ENCODE measurements around the gene DIP2B.
"Not testable (repeated sequence)": the region's sequence is repeated elsewhere in the genome, so short reads cannot be mapped to it uniquely, and the experiment has no call there.

The DIP2B gene

DNA sequence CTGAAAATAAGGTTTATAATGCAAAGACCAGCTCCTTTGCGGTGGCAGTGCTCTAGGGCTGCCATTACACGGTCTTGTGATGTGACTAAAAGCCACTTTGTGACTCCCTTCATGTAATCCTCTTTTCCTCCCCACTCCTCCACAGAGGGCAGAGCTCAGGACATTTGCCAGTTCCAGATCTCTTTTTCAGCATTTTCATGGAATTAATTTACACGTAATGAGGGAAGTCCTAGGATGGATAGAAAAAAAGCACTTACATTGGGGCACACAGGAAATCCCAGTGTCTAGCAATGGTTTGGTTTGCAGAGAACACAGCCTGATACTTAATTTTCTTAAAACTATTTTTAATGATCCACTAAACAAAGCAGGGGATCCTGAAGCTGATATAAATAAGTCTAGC is 241.6 kb downstream of the DIP2B start:
- no peak for DNase-seq

DNA sequence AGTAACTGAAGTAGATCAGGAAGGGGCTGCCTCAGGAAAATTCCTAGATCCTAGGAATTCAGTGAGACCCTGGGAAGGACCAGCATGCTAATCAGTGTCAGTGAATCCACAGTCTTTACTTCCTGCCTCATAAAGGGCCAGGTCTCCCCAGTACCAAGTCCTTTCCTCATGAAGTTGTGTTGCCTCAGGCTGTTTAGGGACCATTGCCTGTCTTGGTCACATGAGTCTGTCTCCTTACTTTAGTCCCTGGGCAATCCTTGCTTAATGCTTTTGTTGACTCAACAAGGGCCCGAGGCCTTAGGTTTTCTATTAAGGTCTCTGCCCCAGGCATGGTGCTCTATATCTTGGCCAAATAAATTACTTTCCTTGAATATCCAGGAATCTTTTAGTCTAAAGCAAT is 243.0 kb downstream of the DIP2B start:
- DNase-seq, result no peak

DNA sequence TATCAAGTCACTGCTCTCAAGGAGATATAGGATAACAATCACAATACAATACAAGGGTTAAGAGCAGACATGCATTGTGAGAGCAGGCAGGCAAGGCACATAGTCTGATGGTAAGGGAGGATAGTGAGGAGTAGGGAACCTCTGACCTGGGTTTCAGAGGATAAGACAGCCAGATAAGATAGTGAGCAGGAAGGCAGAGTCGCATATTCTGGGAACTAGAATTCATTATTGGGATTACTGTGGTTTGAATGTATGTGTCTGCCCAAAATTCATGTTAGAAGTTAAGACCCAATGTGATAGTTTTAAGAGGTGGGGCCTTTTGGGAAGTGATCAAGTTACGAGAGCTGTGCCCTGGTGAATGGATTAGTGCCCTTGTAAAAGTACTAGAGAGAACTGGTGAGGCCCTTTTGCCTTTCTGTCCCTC is 244.7 kb downstream of the DIP2B start:
- no peak for DNase-seq

DNA sequence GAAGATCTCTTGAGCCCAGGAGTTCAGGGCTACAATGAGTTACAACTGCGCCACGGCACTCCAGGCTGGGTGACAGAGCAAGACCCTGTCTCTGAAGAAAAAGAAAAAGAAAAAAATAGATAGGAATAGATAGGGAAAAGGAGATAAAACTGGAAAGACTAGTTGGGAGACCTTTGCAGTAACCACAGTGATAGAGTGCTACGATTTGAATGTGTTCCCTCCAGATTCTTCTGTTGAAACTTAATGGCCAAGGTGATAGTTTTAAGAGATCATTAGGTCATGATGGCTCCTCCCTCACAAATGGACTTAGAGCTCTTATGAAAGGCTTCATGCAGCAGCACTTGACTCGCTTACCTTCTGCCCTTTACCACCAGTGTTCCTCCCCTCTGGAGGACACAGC is 245.6 kb downstream of the DIP2B start:
- no peak for DNase-seq

DNA sequence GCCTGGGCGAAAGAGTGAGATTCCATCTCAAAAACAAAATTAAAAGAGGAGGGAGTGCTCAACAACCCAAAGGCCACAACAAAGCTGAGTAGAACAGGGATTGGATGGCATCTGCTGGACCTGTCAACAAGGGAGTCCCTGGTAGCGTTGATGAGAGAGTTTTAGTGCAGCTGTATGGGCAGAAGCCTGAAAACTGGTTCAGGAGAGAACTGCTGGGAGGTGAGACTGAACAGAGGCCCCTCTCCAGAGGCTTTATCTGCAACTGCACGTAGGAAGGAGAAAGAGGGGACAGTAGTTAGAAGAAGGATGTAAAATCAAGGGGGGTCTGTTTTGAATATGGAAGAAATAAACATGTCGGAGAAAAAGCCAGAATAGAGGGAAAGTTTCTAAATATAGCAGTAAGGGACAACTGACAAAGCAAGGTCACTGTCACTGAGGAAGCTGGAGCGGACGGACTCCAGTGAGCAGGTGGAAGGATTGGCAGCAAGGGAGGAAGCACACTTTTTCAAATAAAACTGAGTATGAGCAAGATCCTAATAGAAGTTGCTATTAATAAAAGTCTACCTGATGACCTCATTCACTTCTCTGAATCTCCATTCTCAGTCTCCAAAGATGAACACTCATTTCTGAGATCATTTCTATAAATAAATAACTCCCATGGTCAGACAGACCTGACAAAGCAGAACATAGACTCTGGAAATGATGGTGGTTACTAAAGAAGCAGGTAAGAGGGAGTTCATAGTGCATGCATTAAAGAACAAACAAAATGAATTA is 247.3 kb downstream of the DIP2B start:
- no peak for DNase-seq

DNA sequence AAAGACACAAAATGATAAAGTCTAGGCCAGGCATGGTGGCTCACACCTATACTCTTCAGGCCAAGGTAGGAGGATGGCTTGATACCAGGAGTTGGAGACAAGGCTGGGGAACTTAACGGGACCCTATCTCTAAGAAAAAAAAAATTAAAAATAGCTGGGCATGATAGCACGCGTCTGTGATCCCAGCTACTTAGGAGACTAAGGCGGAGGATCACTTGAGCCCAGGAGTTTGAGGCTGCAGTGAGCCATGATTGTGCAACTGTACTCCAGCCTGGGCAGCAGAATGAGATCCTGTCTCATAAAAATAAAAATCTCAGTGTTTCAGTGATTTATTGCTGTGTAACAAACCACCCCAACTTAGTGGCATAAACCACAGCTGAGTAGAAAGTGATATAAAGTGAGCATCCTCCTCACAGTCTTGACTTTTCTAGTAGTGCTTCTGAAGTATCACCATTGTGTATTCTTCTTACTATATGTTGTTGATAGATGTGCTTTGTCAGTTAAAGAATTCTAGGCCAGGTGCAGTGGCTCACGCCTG is 248.5 kb downstream of the DIP2B start:
- DNase-seq, result no peak

DNA sequence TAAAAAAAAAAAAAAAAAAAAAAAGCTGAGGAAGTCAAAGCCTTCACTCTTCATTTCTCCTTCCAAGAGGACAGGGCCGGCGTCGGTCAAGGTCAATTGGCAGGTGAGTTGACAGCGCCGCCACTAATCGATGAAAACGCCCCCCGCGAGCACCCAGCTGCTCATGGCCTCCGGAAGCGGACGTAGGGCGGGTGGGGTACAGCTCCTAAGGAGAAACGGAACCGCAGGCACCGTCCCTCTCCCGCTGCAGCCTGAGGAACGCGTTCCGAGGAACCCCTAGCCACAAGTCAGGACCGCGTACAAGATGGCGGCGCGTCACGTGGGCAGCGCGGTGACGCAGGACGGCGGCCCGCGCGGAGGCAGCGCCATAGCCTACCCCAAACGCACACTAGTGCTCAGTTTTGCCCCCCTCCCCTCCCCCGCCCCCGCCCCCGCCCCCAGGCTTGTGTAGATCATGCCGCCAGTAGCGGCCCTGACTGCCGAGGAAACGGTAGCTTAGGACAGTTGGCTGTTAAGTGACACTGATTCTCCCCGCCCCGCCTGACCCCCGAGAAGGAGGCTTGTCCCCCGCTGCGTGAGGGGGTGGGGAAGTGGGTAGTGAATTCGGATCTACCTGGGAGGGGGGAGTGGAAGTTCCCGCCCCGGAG is 259.0 kb downstream of the DIP2B start, which contains the start of gene ATF1:
TSS of gene ATF1 (plus strand) at position 463 of the 647 bp plus-strand sequence. CDS start 16,045 bp downstream, outside the sequence.
- peak; percentile 96 for DNase-seq

DNA sequence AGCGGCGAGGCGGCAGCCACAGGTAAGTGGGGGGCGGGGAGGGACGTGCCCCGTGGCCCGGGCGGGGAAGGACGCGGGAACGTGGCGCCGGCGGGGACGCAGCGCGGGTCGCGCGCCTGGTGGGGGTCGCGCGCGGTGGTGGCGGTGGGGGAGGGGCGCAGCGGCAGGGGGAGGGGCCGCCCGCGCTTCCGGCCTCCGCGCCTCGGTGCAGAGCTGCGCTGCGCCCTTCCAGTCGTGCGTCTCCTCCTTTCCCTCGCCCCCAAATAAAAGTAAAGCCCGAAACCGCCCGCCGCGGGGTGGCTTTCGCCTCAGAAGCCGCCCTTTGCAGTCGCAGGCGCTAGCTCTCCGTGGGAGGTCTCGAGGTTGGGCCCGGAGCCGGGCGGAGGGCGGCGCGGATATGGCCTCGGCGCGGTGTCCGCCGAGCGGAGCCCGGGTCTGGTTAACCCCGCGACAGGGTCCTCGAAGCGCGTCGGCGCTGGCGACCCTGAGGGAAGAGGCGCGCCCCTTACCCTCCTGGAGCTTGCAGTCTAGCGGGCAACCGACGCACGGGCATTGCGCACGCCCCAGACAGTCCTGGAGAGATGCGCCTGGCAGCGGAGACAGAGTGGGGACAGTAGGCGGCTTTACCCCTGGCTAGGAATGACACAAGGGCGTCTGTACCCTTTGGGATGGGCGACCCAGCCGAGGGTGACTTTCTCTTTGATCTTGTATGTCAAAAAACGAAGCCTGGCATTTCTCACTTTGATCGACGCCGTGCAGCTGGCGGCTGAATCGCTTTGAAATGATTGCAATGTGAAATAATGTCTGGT is 259.7 kb downstream of the DIP2B start:
- peak; percentile 82 for DNase-seq

DNA sequence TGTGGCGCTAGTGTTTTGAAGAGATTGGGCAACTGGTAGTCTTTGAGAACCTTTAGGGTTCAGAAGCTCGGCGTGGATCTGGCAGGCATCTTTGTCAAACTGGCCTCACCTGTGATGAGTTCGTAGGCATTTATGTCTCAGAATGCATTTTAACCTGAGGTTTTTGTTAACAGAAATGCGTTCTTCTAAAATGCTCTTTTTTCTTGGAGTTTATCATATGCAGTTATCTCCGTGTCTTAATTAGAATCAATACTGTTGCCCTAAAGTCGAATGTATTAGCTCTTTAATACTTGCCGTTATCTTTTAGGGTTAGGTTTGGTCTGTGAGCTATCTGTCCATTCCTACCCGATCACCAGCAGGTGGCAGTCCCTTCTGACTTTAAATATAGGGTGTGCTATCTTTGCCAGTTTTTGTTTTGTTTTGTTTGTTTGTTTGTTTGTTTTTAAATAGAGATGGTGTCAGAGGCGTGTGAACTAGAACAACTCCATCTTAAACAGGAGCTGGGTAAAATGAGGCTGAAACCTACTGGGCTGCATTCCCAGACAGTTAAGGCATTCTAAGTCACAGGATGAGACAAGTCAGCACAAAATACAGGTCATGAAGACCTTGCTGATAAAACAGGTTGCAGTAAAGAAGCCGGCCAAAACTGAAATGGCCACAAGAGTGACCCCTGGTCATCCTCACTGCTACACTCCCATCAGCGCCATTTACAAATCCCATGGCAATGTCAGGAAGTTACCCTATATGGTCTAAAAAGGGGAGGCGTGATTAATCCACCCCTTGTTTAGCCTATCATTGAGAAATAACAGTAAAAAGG is 260.5 kb downstream of the DIP2B start:
- no peak for DNase-seq

DNA sequence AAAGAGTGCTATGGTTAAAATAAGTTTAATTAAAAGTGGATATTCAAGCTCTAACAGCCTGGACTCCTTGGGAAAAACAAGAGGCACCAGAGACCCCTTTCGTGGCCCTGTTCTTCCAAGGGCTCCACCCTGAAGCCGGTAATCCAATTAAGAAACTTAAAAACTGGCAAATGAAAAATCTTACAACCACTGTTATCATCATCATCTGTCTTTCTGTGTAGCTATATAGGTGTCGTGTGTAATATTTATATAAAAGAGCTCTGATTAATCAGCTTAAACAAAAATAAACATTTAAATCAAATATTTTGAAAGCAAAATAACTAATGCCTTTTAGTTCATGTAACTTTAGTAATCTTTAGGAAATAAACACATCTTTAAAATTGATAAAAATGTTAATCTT is 263.6 kb downstream of the DIP2B start:
- DNase-seq, result no peak

DNA sequence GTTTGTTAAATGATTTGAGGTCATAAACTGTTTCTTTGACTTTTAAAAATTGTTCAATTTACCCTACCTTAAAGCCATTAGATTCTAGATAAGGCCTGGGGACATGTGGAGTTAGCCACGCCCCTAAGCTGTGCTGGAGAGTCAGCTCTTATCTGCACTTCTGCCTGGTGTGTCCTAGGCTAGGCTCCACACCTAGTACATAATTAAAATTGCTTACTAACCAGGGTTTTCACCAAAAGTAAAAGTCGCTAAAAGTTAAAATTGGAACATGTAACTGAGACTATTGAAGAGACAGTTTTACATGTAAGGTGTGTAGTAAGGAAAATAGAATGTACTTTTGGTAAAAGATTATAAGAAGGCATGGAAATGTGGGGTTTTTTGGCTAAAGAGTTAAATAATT is 264.0 kb downstream of the DIP2B start:
- DNase-seq, result not testable (repeated sequence)

DNA sequence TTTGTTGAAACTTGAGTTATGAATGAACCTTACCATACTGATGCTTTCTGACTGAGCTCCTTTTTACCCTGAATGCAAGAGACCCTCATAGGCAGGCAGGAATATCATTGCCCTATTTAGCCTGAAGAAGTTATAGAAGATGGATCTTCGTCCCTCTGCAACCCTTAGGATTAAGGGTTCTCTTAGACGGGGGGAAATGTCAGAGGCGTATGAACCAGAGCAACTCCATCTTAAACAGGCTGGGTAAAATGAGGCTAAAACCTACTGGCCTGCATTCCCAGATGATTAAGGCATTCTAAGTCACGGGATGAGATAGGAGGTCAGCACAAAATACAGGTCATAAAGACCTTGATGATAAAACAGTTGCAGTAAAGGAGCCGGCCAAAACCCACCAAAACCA is 266.6 kb downstream of the DIP2B start:
- DNase-seq, result no peak

DNA sequence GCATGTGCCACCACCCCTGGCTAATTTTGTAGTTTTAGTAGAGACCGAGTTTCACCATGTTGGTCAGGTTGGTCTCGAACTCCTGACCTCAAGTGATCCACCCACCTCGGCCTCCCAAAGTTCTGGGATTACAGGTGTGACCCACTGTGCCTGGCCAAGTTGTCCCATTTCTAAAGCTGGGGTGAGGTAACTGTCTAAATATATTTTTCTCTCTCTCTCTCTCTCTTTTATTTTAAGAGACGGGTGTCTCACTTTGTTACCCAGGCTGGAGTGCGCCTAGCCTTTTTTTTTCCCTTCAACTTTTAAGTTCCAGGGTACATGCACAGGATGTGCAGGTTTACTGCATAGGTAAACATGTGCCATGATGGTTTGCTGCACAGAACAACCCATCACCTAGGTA is 267.7 kb downstream of the DIP2B start:
- no peak for DNase-seq

DNA sequence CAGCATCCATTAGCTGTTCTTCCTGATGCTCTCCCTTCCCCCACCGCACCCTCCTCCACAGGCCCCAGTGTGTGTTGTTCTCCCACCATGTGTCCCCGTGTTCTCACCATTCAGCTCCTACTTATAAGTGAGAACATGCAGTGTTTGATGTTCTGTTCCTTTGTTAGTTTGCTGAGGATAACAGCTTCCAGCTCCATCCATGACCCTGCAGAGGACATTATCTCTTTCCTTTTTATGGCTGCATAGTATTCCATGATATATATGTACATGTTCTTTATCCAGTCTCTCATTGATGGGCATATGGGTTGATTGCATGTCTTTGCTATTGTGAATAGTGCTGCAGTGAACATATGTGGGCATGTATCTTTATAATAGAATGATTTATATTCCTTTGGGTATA is 268.1 kb downstream of the DIP2B start:
- no peak for DNase-seq

DNA sequence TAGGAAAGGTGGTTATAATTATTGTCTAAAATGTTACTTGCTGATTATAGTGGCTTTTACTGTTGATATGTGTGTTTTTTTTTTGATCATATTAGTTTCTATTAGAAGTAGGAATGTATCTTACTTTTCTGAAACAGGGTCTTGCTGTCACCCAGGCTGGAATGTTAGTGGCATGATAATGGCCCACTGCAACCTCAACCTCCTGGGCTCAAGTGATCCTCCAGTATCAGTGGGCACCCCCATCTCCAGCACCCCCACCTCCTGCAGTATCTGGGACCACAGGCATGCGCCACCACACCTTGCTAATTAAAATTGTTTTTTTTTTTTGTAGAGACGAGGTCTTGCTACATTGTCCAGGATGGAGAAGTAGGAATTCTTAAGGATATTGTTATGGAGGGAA is 270.5 kb downstream of the DIP2B start:
- DNase-seq, result no peak

DNA sequence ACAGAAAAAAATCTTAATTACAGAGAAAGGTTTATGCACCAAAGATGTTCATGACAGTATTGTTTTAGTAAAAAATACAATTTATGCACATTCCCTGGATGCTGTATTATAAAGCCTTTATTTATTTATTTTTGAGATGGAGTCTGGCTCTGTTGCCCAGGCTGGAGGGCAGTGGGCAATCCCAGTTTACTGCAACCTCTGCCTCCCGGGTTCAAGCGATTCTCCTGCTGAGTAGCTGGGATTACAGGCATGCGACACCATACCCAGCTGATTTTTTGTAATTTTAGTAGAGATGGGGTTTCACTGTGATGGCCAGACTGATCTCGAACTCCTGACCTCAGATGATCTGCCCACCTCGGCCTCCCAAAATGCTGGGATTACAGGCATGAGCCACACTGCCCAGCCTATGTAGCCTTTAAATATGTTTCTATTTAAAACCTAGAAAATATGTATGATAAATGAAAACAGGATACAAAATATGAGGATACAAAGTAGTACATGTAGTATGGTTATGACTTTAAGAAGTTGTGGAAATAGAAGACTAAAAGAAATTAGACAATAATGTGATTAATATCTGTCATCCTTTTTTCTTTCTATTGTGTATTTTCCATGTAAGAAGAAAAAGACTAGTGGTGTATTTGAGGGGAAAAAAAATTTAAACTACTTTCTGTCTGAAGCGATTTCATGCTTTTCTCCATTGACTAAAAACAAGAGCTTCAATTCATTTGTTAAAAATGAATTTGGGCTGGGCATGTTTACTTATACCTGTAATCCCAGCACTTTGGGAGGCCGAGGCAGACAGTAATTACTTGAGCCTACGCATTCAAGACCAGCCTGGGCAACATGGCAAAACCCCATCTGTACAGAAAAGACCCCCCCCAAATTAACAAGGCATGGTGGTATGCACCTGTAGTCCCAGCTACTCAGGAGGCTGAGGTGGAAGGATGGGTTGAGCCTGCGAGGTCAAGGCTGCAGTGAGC is 272.3 kb downstream of the DIP2B start:
- no peak for DNase-seq

DNA sequence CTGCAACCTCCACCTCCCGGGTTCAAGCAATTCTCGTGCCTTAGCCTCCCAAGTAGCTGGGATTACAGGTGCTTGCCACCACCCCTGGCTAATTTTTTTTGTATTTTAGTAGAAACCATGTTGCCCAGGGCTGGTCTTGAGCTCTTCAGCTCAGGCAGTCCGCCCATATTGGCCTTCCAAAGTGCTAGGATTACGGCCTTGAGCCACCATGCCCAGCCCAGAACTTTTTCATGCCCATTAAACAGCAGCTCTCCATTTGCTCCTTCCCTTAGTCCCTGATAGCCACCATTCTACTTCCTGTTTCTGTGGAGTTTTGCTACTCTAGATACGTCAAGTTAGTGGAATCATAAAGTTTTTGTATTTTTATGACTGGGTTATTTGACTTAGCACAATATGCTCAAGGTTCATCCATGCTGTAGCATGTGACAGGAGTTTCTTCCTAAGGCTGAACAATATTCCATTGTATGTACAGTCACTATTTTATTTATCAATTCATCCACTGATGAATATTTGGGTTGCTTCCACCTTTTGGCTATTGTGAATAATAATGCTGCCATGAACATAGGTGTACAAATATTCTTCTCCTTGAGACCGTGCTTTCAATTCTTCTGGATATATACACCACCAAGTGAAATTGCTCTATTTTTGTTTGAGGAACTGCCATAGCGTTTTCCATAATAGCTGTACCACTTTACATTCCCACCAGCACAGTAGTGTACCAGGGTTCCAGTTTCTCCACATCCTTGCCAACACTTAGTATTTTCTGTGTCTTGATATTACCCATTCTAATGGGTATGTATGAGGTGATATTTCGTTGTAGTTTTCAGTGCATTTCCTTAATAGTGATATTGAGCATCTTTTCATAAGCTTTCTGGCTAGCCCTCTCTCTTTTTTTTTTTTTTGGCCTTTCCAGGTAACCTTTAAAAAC is 274.1 kb downstream of the DIP2B start:
- DNase-seq, result no peak

DNA sequence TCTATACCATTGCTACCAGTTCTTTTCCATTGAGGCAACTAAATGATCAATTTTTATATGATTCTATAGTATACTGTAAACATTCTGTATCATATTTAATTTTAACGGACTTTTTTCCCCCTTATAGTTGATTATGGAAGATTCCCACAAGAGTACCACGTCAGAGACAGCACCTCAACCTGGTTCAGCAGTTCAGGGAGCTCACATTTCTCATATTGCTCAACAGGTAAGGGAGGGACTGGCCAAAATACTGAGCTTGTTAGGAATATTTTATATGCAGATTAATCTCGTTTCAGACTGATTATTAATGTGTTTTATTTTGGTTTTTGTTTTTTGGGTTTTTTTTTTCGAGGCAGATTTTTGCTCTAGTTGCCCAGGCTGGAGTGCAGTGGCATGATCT is 275.2 kb downstream of the DIP2B start:
- no peak for DNase-seq

DNA sequence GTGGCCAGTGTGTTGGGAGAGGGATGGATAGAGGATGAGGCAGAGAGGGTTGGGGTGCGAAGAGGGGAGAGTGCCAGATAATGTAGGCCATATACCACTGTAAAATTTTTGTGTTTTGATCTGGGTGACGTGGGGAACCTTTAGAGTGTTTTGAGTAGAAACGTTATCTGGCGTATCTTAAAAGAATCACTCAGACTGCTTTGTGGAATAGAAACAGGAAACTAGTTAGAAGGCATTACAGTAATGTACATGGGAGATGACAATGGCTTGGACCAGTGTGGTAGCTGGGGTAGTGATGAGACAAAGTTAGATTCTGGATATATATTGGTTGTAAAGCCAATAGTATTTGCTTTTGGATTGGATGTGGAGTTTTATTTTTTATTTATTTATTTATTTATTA is 279.7 kb downstream of the DIP2B start:
- no peak for DNase-seq

DNA sequence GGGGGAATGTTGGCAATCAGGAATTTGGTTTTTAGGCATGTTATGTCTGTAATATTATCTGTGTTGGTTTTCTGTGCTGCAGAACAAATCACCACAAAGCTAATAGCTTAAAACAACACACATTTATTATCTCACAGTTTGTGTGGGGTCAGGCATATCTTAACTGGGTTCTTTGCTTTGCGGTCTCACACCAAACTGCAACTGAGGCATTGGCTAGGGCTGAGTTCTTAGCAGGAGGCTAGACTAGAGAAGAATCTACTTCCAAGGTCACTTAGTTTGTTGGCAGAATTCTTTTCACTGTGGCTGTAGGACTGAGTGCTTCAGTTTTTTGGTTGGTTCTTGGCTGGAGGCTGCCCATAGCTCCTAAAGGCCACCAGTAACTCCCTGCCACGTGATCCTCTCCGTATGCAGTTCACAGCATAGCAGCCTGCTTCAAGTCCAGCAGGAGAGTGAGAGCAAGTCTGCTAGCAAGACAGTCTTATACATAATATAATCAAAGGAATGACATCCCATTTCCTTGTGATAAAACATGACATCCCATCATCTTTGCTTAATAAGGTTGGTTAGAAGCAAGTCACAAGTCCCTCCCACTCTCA is 280.7 kb downstream of the DIP2B start:
- DNase-seq, result no peak

All from NCI-H774 (cell line).